Effector memory CD8-positive, alpha-beta T cell (primary cell): ENCODE data around the gene PFDN1.
A peak's percentile ranks its signal among the peaks of the same experiment; 100 is the strongest.

Experiments used
- ATAC-seq: fragments of 150-1000 bp; cut with Tn5 transposase; replicated peaks from 2 replicates; pipeline ENCODE4 v1.10.0; 2021; ENCODE audit warnings: mild to moderate bottlenecking, moderate library complexity
- DNase-seq, 3 experiments: peaks; one replicate each; pipeline ENCODE4 v3.0.0; 2021
- H3K27ac Mint-ChIP-seq, 2 donors: one replicate each; pipeline ENCODE4 v1.8.0; 2022; ENCODE audit warnings: mild to moderate bottlenecking in 2 of 2, mixed read lengths in 2 of 2, moderate library complexity in 2 of 2
- H3K27me3 Mint-ChIP-seq, 2 donors: one replicate each; pipeline ENCODE4 v1.8.0; 2022; ENCODE audit warnings: mixed read lengths in 2 of 2
- H3K36me3 Mint-ChIP-seq: one replicate; pipeline ENCODE4 v1.8.0; 2022; ENCODE audit warnings: mild to moderate bottlenecking, moderate library complexity, mixed read lengths; ENCODE audit not compliant: insufficient read depth
- H3K4me1 Mint-ChIP-seq, 2 donors: one replicate each; pipeline ENCODE4 v1.8.0; 2022; ENCODE audit warnings: low read depth in 2 of 2, mixed read lengths in 2 of 2
- H3K4me3 Mint-ChIP-seq, 2 donors: one replicate each; pipeline ENCODE4 v1.8.0; 2022; ENCODE audit warnings: mild to moderate bottlenecking in 2 of 2, mixed read lengths in 2 of 2, moderate library complexity in 2 of 2
- H3K9me3 Mint-ChIP-seq, 2 donors: one replicate each; pipeline ENCODE4 v1.8.0; 2022; ENCODE audit warnings: mixed read lengths in 2 of 2

Gene PFDN1

DNA sequence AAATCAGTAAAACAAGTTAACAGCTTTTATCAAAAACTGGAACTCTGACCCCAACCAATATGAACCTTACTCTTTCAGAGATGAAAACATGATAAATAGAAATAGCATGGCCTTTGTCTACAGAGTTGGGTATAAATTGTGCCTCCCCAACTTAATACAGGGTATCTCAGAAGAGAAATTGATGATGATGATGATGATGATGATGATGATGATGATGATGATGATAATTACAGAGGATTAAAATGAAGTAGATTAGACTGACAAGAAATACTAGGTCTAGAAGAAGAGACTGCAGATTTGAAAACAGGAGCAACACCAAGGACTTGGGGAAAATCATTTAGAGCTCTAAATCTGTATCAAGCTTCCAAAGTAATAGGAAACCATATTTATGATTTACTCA lies 27.1 kb downstream of the PFDN1 start:
- no peak for DNase-seq
- peaks cover 0 to 6% of the 10 kb centered on the region in 2 donors for H3K4me1 Mint-ChIP-seq
- H3K27ac Mint-ChIP-seq, result no peak overlapping the region
- H3K4me3 Mint-ChIP-seq, result no peak overlapping the region
- H3K36me3 Mint-ChIP-seq, result peaks cover 12% of the 10 kb centered on the region
- no peak for ATAC-seq
- no peaks in the 10 kb centered on the region for H3K27me3 Mint-ChIP-seq
- no peaks in the 10 kb centered on the region for H3K9me3 Mint-ChIP-seq

DNA sequence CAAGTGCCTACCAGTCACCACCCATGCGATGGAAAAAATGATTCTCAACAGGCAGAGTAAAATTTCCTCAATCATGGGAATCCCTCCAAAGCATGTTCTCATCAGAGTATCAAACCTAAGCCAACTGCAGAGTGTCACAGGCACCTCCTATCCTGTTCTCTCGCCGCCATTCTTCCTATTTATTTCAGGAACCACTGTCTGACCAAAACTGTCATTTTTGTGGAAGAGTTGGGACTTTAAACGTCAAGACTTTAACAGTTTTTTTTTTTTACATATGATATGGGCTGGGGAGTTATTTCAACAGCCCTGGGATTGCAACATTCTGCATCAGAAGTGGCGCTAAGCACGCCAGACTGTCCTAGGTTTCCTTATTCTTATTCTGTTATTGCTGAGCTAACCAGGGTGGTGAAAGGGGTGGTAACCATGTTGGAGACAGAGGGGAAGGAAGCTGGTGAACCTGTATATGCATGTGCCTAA lies 29.5 kb downstream of the PFDN1 start:
- no peak overlapping the region for H3K4me3 Mint-ChIP-seq
- peaks cover 5% of the 10 kb centered on the region for H3K36me3 Mint-ChIP-seq
- no peaks in the 10 kb centered on the region for H3K27me3 Mint-ChIP-seq
- H3K9me3 Mint-ChIP-seq, result no peaks in the 10 kb centered on the region
- no peak for DNase-seq
- peak; percentile 45 for ATAC-seq
- H3K4me1 Mint-ChIP-seq, result peaks cover 0 to 6% of the 10 kb centered on the region in 2 donors
- no peak overlapping the region for H3K27ac Mint-ChIP-seq

- Mint-ChIP-seq H3K27ac (no peak overlapping the region), H3K36me3 (peaks cover 2% of the 10 kb centered on the region), H3K9me3 (no peaks in the 10 kb centered on the region), H3K4me3 (no peak overlapping the region), H3K4me1 (peaks cover 9 to 22% of the 10 kb centered on the region in 2 donors), H3K27me3 (no peaks in the 10 kb centered on the region)
- DNase-seq (no peak), ATAC-seq (no peak)
These were observed 32.9 kb downstream of the PFDN1 start for GRCh38 chr5:140270008-140270407.

- DNase-seq, result no peak
- Mint-ChIP-seq H3K36me3 (no peaks in the 10 kb centered on the region), H3K4me1 (peaks cover 9 to 22% of the 10 kb centered on the region in 2 donors), H3K9me3 (no peaks in the 10 kb centered on the region), H3K27ac (no peak overlapping the region), H3K27me3 (no peaks in the 10 kb centered on the region), H3K4me3 (no peak overlapping the region)
- ATAC-seq, result no peak
These were observed 35.3 kb downstream of the PFDN1 start for GRCh38 chr5:140267559-140268018.

- H3K4me3 Mint-ChIP-seq, result no peak overlapping the region
- peaks cover 12 to 22% of the 10 kb centered on the region in 2 donors for H3K4me1 Mint-ChIP-seq
- no peaks in the 10 kb centered on the region for H3K36me3 Mint-ChIP-seq
- H3K27me3 Mint-ChIP-seq, result no peaks in the 10 kb centered on the region
- no peak for DNase-seq
- no peak overlapping the region for H3K27ac Mint-ChIP-seq
- H3K9me3 Mint-ChIP-seq, result no peaks in the 10 kb centered on the region
- ATAC-seq, result no peak
These were observed 35.7 kb downstream of the PFDN1 start for GRCh38 chr5:140267201-140267540.

- DNase-seq (no peak), ATAC-seq (no peak)
- no peak overlapping the region for H3K4me3 Mint-ChIP-seq
- peaks cover 2% of the 10 kb centered on the region for H3K36me3 Mint-ChIP-seq
- H3K27me3 Mint-ChIP-seq, result no peaks in the 10 kb centered on the region
- H3K9me3 Mint-ChIP-seq, result no peaks in the 10 kb centered on the region
- peaks cover 15 to 24% of the 10 kb centered on the region in 2 donors for H3K4me1 Mint-ChIP-seq
- no peak overlapping the region for H3K27ac Mint-ChIP-seq
These were observed 36.3 kb downstream of the PFDN1 start for GRCh38 chr5:140266471-140267200.

- Mint-ChIP-seq H3K9me3 (no peaks in the 10 kb centered on the region), H3K36me3 (peaks cover 7% of the 10 kb centered on the region), H3K27ac (no peak overlapping the region), H3K4me1 (peaks cover 19 to 29% of the 10 kb centered on the region in 2 donors), H3K4me3 (no peak overlapping the region), H3K27me3 (no peaks in the 10 kb centered on the region)
- ATAC-seq (no peak), DNase-seq (no peak)
These were observed 37.1 kb downstream of the PFDN1 start for GRCh38 chr5:140265845-140266244.

- Mint-ChIP-seq H3K27ac (peak overlapping the region in 1 of 2 donors; percentile 35), H3K27me3 (no peaks in the 10 kb centered on the region), H3K9me3 (no peaks in the 10 kb centered on the region), H3K4me3 (no peak overlapping the region), H3K36me3 (peaks cover 11% of the 10 kb centered on the region), H3K4me1 (peaks cover 34% of the 10 kb centered on the region in 2 donors)
- ATAC-seq (no peak), DNase-seq (no peak)
These were observed 40.1 kb downstream of the PFDN1 start for GRCh38 chr5:140262839-140263238.

GRCh38 chr5:140262221-140262620 lies 40.7 kb downstream of the PFDN1 start:
- Mint-ChIP-seq H3K4me3 (no peak overlapping the region), H3K4me1 (peaks cover 32 to 37% of the 10 kb centered on the region in 2 donors), H3K27ac (peak overlapping the region in 1 of 2 donors; percentile 72), H3K9me3 (no peaks in the 10 kb centered on the region), H3K36me3 (peaks cover 11% of the 10 kb centered on the region), H3K27me3 (no peaks in the 10 kb centered on the region)
- DNase-seq (no peak), ATAC-seq (no peak)

DNA sequence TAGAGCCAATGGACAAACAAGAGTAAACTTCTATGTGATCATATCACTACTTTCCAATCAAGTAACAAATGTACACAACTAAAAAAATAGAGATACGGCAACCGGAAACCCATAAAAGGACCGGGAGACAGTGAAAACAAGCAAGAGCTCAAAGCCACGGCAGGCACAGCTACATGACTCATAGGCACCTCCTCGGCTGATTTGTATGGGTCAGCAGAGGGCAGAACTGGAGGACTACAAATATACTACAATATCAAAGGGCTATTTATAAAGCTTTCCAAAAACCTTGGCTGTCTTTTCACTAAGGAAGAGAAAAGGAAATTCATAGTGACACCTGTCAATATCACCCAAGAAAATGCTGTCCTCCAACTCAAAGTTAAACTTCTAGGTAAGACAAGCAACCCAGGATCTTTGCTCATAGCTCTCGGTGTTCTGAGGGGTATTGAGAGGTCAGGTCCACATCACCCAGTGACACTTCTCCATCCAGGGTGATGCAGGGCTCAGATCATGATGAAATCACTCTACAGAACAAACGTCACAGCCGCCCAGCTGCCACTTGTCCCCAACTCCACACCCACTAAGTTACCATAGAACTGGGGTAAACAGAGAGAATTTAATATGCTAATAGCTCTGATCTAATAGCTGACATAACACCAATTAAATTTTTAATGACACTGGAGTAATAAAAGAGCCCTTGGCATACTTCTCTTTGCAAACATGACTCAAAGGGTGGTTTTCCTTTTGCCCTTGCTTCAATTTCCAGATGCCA lies 41.3 kb downstream of the PFDN1 start:
- Mint-ChIP-seq H3K4me1 (peaks cover 28 to 35% of the 10 kb centered on the region in 2 donors), H3K4me3 (no peak overlapping the region), H3K27ac (peak overlapping the region in 1 of 2 donors; percentile 72), H3K9me3 (no peaks in the 10 kb centered on the region), H3K36me3 (peaks cover 11% of the 10 kb centered on the region), H3K27me3 (no peaks in the 10 kb centered on the region)
- peak in 1 of 3 experiments; percentile 8 for DNase-seq
- peak; percentile 75 for ATAC-seq

- H3K4me1 Mint-ChIP-seq, result peaks cover 17 to 32% of the 10 kb centered on the region in 2 donors
- DNase-seq (no peak), ATAC-seq (no peak)
- H3K27ac Mint-ChIP-seq, result no peak overlapping the region
- no peaks in the 10 kb centered on the region for H3K27me3 Mint-ChIP-seq
- no peak overlapping the region for H3K4me3 Mint-ChIP-seq
- no peaks in the 10 kb centered on the region for H3K9me3 Mint-ChIP-seq
- peaks cover 11% of the 10 kb centered on the region for H3K36me3 Mint-ChIP-seq
These were observed 42.7 kb downstream of the PFDN1 start for GRCh38 chr5:140260089-140260656.

DNA sequence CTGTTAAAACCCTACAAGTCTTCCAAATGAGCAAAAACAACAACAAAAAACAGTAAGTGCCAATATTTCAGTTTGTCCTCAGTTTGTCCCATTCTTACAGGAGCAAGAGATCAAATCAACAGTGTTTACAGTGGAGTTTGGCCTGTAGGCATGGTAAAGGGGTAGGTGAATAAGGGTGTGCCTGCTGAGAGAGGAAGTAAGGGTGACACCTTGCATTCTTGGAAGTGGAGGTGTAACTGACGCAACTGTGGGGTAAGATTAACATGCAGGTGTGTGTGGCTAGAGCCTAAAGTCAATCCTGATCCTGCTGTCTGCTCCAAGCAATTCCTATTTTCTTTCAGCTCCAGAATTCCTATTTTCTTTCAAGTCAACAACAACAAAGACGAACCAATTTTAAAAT lies 43.4 kb downstream of the PFDN1 start:
- Mint-ChIP-seq H3K4me1 (peaks cover 17 to 32% of the 10 kb centered on the region in 2 donors), H3K36me3 (peaks cover 11% of the 10 kb centered on the region), H3K4me3 (no peak overlapping the region), H3K9me3 (no peaks in the 10 kb centered on the region), H3K27ac (peak overlapping the region in 1 of 2 donors; percentile 44), H3K27me3 (no peaks in the 10 kb centered on the region)
- DNase-seq, result no peak
- ATAC-seq, result peak; percentile 59

DNA sequence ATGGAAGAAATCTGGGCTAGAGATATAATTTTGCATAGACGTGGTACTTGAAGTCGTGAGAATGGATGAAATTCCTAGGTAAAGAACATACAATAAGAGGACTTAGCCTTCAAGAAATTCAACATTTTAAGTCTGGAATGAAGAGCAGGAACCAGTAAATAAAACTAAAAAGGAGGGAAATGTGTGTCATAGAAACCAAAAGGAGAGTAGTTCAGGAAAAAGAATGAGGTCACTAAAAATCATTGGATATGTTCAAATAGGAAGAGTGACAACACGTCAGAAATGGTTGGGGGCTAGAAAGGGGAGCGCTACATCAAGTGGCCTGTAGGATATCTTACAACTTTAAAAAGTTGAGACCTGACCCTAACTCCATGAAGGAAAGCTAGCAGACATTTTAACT lies 44.0 kb downstream of the PFDN1 start:
- Mint-ChIP-seq H3K9me3 (no peaks in the 10 kb centered on the region), H3K27me3 (no peaks in the 10 kb centered on the region), H3K4me3 (peak overlapping the region in 1 of 2 donors; percentile 13), H3K4me1 (peaks cover 17 to 32% of the 10 kb centered on the region in 2 donors), H3K36me3 (peaks cover 11% of the 10 kb centered on the region), H3K27ac (peak overlapping the region; percentile 44 to 50)
- no peak for ATAC-seq
- no peak for DNase-seq
